ENCODE measurements around the gene TRMT13.

DNA sequence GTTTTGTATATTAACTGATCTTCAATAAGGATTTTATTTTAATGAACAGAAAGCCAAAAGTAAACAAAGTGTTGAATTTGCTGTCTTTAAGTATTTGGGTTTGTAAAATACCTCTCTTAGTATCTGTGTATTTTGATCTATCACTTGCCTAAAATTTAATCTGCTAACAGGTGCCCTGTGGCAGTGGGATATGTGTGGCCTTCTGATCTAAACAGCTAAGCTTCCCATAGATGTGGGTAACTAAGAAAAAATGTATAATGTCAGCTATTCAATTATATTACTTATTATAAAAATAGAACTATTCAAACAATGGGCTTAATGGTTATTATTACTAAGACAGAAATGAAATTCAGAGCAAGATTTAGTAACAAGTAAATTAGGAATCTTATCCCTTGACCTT lies 29.9 kb downstream of the TRMT13 start:
- TF ChIP-seq, protein P1, sequence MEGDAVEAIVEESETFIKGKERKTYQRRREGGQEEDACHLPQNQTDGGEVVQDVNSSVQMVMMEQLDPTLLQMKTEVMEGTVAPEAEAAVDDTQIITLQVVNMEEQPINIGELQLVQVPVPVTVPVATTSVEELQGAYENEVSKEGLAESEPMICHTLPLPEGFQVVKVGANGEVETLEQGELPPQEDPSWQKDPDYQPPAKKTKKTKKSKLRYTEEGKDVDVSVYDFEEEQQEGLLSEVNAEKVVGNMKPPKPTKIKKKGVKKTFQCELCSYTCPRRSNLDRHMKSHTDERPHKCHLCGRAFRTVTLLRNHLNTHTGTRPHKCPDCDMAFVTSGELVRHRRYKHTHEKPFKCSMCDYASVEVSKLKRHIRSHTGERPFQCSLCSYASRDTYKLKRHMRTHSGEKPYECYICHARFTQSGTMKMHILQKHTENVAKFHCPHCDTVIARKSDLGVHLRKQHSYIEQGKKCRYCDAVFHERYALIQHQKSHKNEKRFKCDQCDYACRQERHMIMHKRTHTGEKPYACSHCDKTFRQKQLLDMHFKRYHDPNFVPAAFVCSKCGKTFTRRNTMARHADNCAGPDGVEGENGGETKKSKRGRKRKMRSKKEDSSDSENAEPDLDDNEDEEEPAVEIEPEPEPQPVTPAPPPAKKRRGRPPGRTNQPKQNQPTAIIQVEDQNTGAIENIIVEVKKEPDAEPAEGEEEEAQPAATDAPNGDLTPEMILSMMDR (IDR thresholded peaks at IDR 0.05; ENCODE audit: insufficient read depth, low read length) = no peak
- TF ChIP-seq, protein P2, sequence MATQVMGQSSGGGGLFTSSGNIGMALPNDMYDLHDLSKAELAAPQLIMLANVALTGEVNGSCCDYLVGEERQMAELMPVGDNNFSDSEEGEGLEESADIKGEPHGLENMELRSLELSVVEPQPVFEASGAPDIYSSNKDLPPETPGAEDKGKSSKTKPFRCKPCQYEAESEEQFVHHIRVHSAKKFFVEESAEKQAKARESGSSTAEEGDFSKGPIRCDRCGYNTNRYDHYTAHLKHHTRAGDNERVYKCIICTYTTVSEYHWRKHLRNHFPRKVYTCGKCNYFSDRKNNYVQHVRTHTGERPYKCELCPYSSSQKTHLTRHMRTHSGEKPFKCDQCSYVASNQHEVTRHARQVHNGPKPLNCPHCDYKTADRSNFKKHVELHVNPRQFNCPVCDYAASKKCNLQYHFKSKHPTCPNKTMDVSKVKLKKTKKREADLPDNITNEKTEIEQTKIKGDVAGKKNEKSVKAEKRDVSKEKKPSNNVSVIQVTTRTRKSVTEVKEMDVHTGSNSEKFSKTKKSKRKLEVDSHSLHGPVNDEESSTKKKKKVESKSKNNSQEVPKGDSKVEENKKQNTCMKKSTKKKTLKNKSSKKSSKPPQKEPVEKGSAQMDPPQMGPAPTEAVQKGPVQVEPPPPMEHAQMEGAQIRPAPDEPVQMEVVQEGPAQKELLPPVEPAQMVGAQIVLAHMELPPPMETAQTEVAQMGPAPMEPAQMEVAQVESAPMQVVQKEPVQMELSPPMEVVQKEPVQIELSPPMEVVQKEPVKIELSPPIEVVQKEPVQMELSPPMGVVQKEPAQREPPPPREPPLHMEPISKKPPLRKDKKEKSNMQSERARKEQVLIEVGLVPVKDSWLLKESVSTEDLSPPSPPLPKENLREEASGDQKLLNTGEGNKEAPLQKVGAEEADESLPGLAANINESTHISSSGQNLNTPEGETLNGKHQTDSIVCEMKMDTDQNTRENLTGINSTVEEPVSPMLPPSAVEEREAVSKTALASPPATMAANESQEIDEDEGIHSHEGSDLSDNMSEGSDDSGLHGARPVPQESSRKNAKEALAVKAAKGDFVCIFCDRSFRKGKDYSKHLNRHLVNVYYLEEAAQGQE (IDR thresholded peaks at IDR 0.05; ENCODE audit: insufficient replicate concordance, low read depth) = no peak
- no peak for TF ChIP-seq SPI1 (IDR thresholded peaks at IDR 0.05; ENCODE audit: borderline replicate concordance, low read depth)

Measured in HL-60 (cell line).